GM18907 (cell line): Measurements from ENCODE around the gene KLHL34.
A peak's percentile ranks its signal among the peaks of the same experiment; 100 is the strongest.

ENCODE experiments used
- ATAC-seq: cut with Tn5 transposase; IDR thresholded peaks from one replicate; pipeline ENCODE4 v1.9.1; 2021; ENCODE audit warnings: mild to moderate bottlenecking, moderate library complexity; ENCODE audit not compliant: unreplicated experiment

The KLHL34 gene, protein sequence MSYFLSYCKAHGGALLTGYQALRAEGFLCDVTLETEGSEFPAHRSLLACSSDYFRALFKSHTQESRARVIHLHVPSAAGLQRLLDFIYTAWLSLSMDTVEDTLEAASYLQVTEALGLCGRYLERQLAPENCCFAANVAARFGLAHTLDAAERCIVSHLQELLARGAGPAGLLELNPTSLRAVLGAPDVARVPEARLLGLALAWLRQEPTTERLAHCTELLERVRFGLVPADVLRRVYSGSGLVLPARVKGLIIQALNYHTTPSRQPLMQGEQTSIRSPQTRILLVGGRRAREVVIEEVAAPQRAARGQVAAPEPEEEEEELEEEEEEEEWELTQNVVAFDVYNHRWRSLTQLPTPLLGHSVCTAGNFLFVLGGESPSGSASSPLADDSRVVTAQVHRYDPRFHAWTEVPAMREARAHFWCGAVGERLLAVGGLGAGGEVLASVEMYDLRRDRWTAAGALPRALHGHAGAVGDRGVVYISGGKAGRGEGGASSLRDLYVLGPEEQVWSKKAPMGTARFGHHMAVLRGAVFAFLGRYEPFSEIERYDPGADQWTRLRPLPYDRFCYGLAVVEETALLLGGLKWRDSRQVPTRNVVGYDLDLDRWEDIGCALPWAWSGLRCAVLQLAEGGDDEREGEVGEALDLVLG

DNA sequence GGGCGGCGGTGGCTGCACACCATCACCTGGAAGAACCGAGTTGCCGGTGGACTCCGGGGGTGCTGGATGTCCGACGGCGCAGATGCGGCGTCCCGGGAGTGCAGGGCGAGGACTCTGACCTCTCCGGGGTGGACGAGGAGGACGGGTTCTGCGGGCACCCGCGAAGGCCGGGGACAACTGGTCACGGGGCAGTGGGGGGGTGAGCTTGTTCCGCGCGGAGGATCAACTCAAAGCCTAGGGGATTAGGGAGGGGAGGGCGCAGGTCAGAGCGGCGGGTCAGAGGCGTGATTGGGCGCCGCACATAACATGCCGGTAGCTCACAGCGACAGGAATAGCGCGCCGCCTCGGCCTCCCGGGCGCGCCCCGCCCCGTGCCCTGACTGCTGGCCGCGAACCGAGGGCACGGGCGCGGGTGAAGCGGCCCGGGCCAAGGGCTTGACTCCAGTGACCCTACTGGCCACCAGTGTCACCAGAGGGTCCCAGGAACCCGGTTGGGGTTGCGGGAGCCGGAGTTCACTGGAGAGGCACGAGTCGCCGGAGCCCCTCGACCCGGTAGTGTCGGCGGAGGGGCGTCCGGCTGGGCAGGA lies at the start of gene KLHL34:
Gene KLHL34, minus strand, starts transcription at position 179 of the 586 bp plus-strand sequence. CDS start 542 bp downstream, outside the sequence.
- ATAC-seq: peak; percentile 53

DNA sequence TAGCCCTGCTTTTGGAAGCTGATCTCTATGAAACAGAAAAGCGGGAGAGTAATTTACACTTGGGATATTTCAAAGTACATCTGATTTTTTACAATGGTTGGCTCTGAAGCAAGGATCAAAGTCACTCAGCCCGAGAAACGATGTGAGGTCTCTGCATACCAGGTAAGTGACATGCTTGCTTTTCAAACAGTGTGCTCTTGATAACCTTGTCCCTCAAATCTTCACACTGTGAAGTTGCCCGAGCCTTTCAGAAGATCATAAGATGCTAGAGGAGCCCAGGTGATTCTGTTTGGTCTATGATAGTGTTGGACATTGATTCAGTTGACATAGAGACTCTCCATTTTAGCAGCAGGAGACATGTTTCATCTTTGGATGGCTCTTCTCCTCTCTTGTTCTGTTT lies 47.1 kb upstream of the KLHL34 start:
- ATAC-seq: no peak

DNA sequence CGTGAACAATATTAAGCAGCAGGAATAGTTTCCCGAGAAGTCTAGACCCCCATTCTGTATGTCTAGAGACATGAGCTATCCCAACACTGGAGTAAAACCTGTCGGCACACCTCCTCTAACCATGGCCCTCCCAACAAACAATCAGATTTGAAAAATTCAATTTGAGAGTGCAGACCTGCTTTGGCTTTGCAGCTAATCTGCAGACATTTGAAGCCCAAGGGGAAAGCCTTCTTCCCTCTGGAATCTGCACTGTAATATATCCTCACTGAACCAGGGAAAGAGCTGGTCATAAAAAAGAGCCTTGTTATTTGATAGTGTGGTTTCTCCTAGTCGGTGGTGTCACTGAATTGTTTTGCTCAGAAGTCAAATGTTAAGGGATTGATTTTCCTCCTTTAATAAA lies 44.6 kb upstream of the KLHL34 start:
- ATAC-seq: no peak

DNA sequence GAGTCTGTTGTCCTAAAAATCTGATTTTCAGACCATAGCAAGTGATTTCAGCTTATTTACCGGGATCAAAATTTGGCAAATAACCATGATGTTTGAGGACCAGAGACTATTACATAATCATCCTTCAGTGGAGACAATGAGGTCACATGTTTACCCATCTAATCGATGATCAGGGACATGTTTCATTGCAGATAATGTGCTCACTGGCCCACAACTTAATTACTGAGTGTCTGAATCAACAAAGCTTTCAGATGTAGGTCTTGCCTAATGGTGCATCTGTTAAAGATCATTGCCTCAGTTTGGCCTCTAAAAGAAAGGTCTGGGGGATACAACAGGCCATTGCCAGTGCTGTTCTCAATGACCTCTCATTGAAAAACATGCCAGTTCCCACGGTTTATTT lies 42.8 kb upstream of the KLHL34 start:
- ATAC-seq: no peak

DNA sequence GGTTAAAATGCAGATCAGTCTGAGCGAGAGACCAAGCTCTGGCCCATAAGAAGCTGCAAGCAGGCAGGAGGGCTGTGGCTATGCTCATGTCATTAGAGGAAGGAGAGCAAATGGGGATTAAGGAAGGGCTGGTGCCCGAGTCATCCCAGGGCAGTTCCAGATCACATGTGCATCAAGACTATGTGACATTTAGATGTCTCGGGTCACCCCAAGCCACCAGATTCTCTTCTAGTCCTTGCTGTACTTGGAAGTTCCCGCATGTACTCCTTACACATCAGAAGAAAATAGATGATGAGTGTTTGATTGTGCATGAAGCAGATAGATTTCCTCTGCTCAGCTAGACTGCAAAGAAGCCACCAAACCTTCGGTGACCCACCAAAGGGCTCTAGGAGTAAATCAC lies 42.1 kb upstream of the KLHL34 start:
- no peak for ATAC-seq

DNA sequence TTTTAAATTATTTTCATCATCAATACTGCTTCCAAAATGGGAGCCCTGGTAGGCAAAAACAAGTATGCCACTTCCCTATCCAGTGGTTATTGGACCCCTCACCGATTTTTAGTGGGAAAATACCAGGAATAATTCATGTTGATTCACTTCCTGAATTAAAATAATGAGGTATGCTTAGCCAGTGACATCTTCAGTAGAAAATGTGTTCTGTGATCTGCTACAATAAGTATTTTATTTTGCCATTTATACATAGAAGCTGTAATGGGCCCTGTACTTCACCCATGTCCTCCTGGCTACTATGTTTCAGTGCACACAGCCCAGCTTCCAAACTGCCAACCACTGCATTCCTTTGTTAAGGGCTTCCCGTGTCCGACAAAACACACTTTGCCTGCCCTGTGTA lies 41.0 kb upstream of the KLHL34 start:
- no peak for ATAC-seq

DNA sequence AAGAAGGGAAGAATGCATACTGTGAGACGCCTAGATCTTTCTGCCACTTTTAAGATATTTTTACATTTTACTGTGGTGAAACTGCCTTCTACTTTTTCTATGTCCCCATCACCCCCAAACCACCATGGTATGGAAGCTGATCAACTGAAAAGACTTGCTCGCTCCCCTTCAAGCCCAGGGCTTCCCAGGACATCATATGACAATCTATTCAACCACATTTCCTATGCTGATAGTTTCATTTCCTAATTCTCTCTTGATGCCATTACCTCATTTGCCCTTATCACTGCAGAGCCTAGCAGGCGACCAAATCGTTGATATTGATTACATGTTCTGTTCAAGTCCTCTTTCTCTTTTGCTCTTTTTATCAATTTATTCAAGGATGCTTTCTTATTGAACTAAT lies 40.1 kb upstream of the KLHL34 start:
- ATAC-seq: no peak

DNA sequence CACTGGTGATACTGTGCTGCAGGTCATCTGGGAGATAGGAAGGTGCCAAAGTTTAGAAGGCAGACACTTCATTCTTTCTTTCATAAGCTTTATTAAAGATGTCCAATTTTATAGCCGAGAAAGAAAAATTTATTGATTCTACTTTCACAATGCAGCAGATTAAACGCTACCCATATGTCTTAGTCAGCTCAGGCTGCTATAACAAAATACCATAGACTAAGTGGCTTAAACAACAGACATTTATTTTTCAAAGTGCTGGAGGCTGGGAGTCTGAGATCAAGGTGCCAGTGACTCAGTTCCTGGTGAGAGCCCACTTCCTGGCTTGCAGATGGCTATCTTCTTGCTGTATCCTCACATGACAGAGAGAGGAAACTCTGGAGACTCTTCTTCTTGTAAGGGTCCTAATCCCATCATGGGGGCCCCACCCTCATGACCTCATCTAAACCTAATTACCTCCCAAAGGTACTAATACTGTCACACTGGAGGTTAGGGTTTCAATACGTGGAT lies 33.4 kb upstream of the KLHL34 start:
- ATAC-seq: no peak

DNA sequence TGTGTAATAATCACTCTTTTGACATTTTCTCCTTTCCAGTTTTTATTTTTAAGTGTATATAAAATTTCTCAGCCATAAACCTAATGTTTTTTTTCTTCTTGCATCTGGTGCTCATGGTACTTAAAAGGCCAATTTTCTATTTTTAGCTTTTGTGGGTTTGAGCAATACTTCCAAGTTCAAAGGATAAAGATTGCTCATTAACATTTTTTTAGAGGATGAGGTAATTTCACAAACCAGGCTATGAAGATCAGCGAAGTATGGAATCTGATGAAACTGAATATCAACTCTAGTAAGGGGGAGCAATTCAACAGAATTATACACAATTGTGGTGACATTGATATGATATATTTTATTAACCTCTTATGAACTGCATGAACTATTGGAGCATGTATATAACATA lies 25.8 kb upstream of the KLHL34 start:
- no peak for ATAC-seq

DNA sequence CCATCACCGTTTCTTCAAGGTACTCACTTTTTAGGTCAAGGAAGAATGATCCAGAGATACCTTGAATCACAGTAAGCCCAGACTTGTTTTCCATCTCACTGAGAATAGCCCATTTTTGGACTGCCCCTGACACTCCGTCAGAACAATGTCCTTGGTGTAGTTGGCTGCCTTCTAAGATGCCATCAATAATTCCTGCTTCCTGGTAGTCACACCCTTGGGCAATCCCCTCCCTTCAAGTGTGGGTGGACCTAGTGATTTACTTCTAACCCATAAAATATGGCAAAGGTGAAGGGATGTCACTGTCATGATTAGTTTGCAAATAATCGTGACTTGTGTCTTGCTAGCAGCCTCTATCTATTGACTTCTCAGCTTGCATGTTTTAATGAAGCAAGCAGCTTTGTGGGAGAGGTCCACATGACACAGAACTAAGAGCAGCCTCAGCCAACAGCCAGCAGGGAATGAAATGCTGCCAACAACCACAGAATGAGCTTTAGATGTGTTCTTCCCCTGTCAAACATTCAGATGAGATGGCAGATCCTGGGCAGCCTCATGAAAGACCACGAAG lies 20.0 kb upstream of the KLHL34 start:
- no peak for ATAC-seq

DNA sequence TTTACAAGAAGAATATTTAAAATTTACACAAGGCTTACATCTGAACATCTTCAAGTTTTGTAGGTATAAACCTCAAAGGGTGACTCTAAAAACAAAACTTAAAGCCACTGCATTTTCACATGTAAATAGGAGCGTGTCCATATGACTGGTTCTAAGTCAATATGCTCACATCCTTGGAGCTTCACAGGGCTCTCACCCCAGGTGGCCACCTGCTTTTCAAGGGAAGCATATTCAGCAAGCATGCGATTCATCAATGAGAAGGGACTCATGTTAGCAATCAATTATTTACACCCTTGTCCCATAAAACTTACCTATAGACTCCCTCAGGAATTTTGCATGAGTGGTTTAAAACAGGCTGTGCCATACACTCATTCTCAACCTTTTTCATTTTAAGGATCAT lies 17.8 kb upstream of the KLHL34 start:
- no peak for ATAC-seq

DNA sequence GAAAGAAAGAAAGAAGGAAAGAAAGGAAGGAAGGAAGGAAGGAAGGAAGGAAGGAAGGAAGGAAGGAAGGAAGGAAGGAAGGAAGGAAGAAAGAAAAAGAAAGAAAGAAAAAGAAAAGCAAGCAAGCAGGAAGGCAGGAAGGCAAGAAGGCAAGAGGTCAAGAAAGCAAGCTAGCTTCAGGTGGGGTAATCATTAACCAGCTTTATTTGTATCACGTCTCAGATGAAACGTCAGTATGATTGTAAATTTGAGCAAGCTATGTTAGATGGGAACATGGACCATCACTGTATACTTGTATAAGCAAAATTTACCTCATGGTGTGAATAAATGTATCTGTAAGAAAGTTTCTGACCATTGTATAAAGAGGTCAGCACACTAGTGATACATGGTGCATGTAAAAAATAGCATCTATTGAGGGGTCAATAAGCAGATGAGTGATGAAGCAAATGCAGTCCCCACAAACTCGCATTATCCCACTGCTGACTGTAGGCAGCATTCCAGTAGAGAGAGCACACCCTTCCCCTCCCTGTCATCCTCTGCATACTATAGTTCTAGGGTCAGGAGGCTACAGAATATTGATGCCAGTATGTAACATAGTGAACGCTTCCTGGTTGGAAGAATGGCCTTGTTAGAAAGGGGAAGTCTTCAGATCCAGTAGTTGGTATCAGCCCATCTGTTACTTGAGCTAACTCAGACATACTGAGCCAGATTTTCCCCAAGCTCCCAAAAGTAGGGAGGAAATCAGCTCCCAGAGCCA lies 16.5 kb upstream of the KLHL34 start:
- no peak for ATAC-seq

DNA sequence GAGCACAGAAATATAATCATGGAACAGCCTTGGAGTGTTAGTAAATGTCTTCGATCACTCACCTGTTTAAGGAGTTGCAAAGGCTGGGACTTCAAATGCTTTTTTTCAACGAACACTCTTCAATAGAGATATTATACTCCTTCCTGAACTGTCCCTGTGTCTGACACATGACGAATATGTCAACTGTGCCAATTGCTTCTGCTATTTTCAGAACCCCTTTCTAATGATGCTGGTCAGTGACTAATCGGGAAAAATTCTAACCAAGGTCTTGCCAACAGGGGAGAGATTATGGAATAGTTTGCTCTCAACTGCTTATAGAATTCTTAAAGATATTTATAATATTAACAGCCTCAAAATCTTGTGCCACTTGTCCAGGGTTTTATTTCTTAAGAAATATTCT lies 8.5 kb upstream of the KLHL34 start:
- ATAC-seq: no peak

DNA sequence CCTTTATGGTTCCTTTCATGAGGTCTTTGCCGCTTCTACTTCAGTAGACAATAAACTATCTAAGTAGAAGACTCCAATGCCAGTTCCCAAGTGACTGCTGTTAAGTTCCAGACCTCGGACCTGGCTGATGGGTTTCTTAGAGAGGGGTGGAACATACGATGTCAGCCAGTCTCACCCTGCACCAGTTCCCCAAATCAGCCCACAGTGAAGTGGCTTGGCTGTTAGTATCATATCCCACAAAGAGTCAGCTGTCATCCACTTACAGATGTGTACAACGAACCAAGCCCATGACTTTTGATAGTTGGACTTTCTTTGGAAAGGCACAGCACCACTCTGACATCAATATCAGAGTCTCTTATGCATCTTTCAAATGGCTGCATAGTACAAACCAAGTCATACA lies 8.1 kb upstream of the KLHL34 start:
- no peak for ATAC-seq

DNA sequence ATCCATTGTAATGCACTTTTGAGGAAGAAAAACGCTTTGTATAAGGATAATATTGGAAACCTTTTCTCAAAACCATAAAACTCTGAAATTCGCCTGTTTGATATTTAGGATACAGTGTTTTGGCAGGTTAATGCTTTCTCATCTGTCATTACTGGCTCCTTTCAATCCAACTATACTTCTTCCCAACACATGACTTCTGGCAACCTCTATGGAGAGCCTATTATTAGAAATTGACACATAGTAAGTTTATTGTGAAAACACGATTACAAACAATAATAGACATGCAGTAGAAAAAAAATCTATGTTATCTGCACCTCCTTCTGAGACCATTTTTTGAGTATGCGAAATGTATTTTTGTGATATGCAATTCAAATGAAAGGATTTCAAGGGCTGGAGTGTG lies 4.6 kb upstream of the KLHL34 start:
- no peak for ATAC-seq

DNA sequence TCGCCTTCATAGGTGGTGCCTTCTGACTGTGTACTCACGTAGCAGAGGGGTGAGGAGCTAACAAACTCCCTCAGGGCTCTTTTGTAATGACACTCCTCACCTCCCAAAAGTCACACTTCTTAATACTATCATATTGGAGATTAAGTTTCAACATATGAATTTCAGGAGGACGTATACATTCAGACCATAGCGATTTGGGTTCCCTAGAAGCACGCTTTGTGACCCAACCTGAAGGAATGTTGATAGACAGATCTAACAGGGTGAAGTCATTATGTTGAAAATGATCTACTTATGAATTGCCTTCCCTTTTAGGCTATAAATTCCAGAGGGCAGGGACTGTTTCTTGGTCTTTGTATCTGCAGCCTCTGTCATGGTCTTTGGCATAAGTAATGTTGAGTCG lies 3.2 kb upstream of the KLHL34 start:
- no peak for ATAC-seq

DNA sequence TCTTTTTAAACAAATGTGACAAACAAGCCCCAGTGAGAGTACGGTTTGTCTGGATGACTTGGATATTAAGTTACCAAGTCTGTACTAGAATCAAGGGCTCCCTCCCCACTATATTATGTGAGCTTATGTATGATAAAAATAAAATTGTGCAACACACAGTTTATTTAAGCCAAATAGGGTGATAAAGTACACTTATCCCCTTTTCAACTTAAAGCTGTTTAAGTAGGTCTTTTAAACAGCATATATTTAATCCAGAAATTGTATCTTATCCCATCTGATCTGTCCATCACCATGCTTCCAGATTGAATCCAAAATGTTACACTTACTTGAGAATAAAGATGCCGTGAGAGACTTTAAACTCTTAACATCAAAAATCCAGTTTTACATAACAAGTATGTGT lies 2.0 kb upstream of the KLHL34 start:
- no peak for ATAC-seq

DNA sequence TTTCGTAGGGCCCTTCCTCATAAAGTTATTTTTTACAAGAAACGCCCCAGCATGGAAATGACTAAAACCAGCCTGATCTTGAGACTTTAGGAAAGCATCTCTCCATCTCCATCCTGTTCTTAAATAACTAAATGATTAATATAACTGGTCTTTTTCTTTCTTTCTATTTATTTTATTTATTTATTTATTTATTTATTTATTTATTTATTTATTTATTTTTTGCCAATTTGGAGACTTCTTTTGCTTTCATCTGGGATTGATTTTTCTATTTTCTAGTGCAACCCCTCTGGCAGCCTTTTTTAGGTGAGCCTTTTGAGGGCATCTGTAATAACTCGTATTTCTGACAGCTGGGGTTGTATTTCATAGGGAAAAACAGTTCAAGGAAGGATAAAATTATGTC lies 1.2 kb upstream of the KLHL34 start:
- ATAC-seq: no peak

DNA sequence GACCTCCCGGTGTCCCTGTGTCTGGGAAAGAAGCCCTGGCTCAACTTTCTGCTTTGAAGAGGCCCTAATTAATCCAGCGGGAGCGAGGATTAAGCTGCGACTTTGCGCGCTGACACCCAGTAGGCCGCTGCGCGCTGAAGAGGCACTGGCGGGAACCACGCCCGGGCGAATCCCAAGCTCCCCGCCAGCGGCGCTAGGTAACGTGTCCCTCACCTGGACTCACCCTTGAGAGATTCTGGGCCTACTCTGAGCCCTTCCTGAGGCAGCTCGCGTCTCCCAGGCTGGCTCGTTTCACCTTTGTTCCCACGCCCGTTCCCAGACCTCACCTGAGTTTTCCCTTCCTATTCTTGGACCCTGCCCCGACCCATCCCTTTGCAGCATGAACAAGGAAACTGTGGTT lies 616 bp upstream of the KLHL34 start:
- peak; percentile 36 for ATAC-seq

DNA sequence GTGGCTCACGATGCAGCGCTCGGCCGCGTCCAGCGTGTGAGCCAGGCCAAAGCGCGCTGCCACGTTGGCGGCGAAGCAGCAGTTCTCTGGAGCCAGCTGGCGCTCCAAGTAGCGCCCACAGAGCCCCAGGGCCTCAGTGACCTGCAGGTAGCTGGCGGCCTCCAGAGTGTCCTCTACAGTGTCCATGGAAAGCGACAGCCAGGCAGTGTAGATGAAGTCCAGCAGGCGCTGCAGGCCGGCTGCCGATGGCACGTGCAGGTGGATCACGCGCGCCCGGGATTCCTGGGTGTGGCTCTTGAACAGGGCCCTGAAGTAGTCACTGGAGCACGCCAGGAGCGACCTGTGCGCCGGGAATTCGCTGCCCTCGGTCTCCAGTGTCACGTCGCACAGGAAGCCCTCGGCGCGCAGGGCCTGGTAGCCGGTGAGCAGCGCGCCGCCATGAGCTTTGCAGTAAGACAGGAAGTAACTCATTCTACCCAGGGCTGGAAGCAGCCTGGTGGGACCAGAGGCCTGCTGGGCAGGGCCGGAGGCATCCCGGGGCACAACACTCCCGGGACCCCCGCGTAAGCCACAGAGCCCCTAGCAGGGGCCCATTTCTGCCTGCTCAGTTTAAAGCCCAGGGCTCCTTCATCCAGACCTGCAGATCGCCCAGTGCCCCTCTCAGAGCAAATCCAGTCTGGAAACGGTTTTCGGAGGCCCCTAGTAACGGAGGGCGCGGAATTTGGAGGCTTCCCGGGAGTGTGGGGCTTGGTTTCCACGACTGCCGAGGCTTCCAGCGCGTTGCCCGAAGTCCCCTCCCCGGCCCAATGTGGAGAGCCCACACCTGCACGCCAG lies 595 bp downstream of the KLHL34 start:
- no peak for ATAC-seq
